ENCODE results near the gene C1QTNF8. TPM values are rescaled to one million over a fixed set of nuclear protein-coding genes. Genes with fewer than 3 reads are reported as not detected.

C1QTNF8 gene
- total RNA-seq, 1 experiment from 2014 or later = 0.27 TPM

GRCh38 chr16:1084971-1085370, 11.1 kb downstream of the C1QTNF8 start:
- ChIA-PET POLR2A (no interaction called here), CTCF (no interaction called here), RAD21 (ENCODE audit: low non-redundant PET in 1 of 2, low total read pairs in 2 of 2, uncharacterized antibody in 2 of 2, unreplicated experiment in 2 of 2) (no interaction called here)
- Histone ChIP-seq H3K9ac (ENCODE audit: low read length) (no peak overlapping the region), H3K36me3 (ENCODE audit: control insufficient read depth in 1 of 2, insufficient read depth in 2 of 2, low read length in 2 of 2) (peaks cover 0 to 15% of the 10 kb centered on the region in 2 experiments; a peak in 1 of 4 replicates), H3K4me2 (ENCODE audit: low read length) (no peak overlapping the region), H3K79me2 (ENCODE audit: insufficient read depth, low read length) (peaks cover 32% of the 10 kb centered on the region), H2AFZ (ENCODE audit: low read depth, low read length, poor library complexity, severe bottlenecking) (no peak overlapping the region), H4K20me1 (ENCODE audit: insufficient read depth) (no peaks in the 10 kb centered on the region), H3K4me1 (ENCODE audit: control insufficient read depth in 1 of 2, insufficient read depth in 2 of 2, low read length in 2 of 2) (peaks cover 70 to 92% of the 10 kb centered on the region in 2 experiments), H3K9me2 (ENCODE audit: insufficient read depth) (no peaks in the 10 kb centered on the region), H3K27me3 (ENCODE audit: insufficient read depth, low read length) (no peaks in the 10 kb centered on the region), H3K4me3 (replicated peaks in 1 of 2; ENCODE audit: low read depth in 1 of 2, low read length in 2 of 2) (no peak overlapping the region), H3K9me3 (ENCODE audit: control insufficient read depth in 1 of 2, insufficient read depth in 1 of 2, low read depth in 1 of 2, low read length in 2 of 2) (peaks cover 0 to 6% of the 10 kb centered on the region in 2 experiments; a peak in 1 of 4 replicates), H3K27ac (ENCODE audit: low read depth, low read length) (peak overlapping the region; percentile 100; the same call in 1 of the 2 replicates)
- ATAC-seq (no peak), DNase-seq (ENCODE audit: low read depth, low spot score) (no peak)
- TF ChIP-seq CBX3 (IDR thresholded peaks at IDR 0.05; ENCODE audit: low read depth) = no peak
- TF ChIP-seq EGR1 (IDR thresholded peaks at IDR 0.05; ENCODE audit: low read depth) = no peak
- TF ChIP-seq YY1 (IDR thresholded peaks at IDR 0.05; ENCODE audit: extremely low read depth, insufficient replicate concordance, low read depth, low read length) = no peak
- TF ChIP-seq SIN3A (IDR thresholded peaks at IDR 0.05; ENCODE audit: low read depth) = no peak
- TF ChIP-seq CTCF (IDR thresholded peaks at IDR 0.05 in 2 of 3, conservative IDR thresholded peaks at IDR 0.05 in 1 of 3; ENCODE audit: borderline replicate concordance in 1 of 3, insufficient read depth in 1 of 3, low read depth in 2 of 3, low read length in 2 of 3) = no peak
- no peak for TF ChIP-seq SP1 (IDR thresholded peaks at IDR 0.05; ENCODE audit: low read depth)
- TF ChIP-seq POLR2AphosphoS5 (IDR thresholded peaks at IDR 0.05; ENCODE audit: low read depth, low read length) = no peak
- no peak for TF ChIP-seq ELF1 (IDR thresholded peaks at IDR 0.05; ENCODE audit: borderline replicate concordance, low read depth)
- TF ChIP-seq ZFX (IDR thresholded peaks at IDR 0.05) = no peak
- TF ChIP-seq RAD21 (IDR thresholded peaks at IDR 0.05; ENCODE audit: low read depth) = no peak
- no peak for TF ChIP-seq ZBTB33 (IDR thresholded peaks at IDR 0.05; ENCODE audit: extremely low read depth, insufficient replicate concordance, low read length)
- no peak for TF ChIP-seq EZH2phosphoT487 (IDR thresholded peaks at IDR 0.05; ENCODE audit: borderline replicate concordance)
- no peak for TF ChIP-seq CEBPB (IDR thresholded peaks at IDR 0.05; ENCODE audit: low read depth)
- intact Hi-C loops (cut with micrococcal nuclease) = no loop called here
- BruUV-seq (replicated peaks) = no TSS peak
